Brain microvascular endothelial cell (primary cell): Measurements from ENCODE around the gene CHCHD6.
A peak's percentile ranks its signal among the peaks of the same experiment; 100 is the strongest.

ENCODE experiments used
- DNase-seq: peaks from one replicate; pipeline ENCODE4 v3.0.0-alpha.2; 2020
- H3K27ac ChIP-seq: fragments of 250-450 bp; sonication (Bioruptor Pico); 2 replicates; pipeline ENCODE4 v1.5.1; 2020; ENCODE audit warnings: mild to moderate bottlenecking, moderate library complexity
- H3K27me3 ChIP-seq: fragments of 250-450 bp; sonication (Bioruptor Pico); replicated peaks from 2 replicates; pipeline ENCODE4 v1.5.1; 2020; ENCODE audit warnings: mild to moderate bottlenecking
- H3K36me3 ChIP-seq: fragments of 250-450 bp; sonication (Bioruptor Pico); replicated peaks from 2 replicates; pipeline ENCODE4 v1.5.1; 2020; ENCODE audit warnings: mild to moderate bottlenecking
- H3K4me3 ChIP-seq: 2 replicates; pipeline ENCODE4 v1.5.1; 2011; ENCODE audit warnings: low read depth, mild to moderate bottlenecking, control low read depth, low read length, moderate library complexity
- CTCF ChIP-seq: IDR thresholded peaks from 2 replicates; pipeline ENCODE4 v1.5.1; 2011; ENCODE audit warnings: low read depth, mild to moderate bottlenecking, moderate library complexity, low read length, control low read depth, inconsistent platforms; ENCODE audit errors: missing control alignments
- in situ Hi-C: cut with HindIII; loops from 2 replicates; pipeline ENCODE4 v1.10.0; 2017; ENCODE audit warnings: low sequenced_read_pairs, low pct_ligation_motif_present

Gene CHCHD6

GRCh38 chr3:126746395-126747177 lies 42.5 kb downstream of the CHCHD6 start:
- in situ Hi-C loops: no loop called here

DNA sequence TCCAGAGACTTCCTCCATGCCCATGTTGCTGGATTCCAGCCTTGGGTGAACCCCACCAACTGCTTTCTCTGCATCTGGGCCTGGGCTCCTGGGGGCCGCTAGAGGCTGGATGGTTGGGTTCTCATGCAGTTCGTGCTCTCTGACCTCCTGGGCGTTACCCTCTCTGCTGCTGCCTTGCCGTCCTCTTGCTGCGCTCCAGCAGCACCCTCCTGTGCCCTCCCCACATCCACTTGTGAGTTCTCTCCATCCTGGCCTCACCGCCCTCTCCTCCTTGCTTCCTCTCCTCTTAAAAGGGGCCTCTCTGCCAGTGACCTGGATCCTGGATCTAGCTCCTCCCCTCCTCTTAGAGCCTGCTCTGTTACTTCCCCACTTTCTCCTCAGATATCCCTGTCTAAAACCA lies 43.7 kb downstream of the CHCHD6 start:
- DNase-seq: no peak
- H3K36me3 ChIP-seq: no peaks in the 10 kb centered on the region

More at GRCh38 chr3:126746395-126747177, 42.5 kb downstream of the CHCHD6 start:
- DNase-seq: peak; percentile 83
- peak; percentile 44 for TF ChIP-seq CTCF
- no peak overlapping the region for H3K27ac ChIP-seq
- H3K4me3 ChIP-seq: no peak overlapping the region
- H3K27me3 ChIP-seq: no peaks in the 10 kb centered on the region
- no peaks in the 10 kb centered on the region for H3K36me3 ChIP-seq

DNA sequence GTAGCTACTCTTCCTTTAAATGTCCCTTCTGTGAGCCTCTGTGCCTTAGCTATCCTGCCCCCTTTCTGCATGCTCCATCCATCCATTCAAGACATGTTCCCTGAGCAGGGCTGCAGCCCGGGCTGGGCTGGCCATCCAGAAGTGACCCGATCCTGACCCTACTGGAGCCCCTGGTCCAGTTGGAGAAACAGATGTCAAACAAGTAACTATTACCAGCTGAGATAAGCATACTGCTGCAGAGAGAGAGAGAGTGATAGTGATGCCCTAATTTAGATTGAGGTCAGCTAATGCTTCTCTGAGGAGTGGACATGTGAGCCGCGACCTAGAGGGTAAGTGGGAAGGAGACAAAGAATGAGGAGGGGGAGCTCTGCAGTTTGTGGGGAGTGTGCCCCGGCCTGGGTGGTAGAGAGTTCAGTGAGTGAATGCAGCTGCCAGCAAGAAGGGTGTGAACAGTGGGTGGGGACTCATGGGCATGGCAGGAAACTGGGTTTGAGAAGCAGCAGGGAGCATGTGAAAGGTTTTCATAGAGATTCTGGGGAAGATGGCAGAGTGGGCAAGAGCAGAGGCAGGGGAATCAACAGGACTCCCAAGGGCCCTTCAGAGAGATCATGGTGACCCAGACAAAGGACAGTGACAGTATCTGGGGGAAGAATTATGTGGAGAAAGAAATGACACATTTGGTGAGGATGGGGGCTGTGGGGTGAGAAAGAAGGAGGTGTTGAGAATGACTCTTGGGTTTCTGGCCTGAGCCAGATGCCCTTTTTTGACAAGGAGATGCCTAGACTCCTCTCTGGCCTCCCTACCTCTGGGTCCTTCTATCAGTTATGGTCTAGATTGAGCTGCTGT lies 44.9 kb downstream of the CHCHD6 start:
- no peak for DNase-seq
- in situ Hi-C loops: no loop called here
- no peak overlapping the region for H3K27ac ChIP-seq
- H3K36me3 ChIP-seq: no peaks in the 10 kb centered on the region
- no peaks in the 10 kb centered on the region for H3K27me3 ChIP-seq
- no peak for TF ChIP-seq CTCF
- H3K4me3 ChIP-seq: no peak overlapping the region

More for the DNA sequence above, 43.7 kb downstream of the CHCHD6 start:
- H3K27ac ChIP-seq: no peak overlapping the region
- H3K27me3 ChIP-seq: no peaks in the 10 kb centered on the region
- TF ChIP-seq CTCF: no peak
- in situ Hi-C loops: no loop called here
- no peak overlapping the region for H3K4me3 ChIP-seq

- DNase-seq: no peak
- Histone ChIP-seq H3K27me3 (no peaks in the 10 kb centered on the region), H3K4me3 (no peak overlapping the region), H3K36me3 (no peaks in the 10 kb centered on the region), H3K27ac (no peak overlapping the region)
- no peak for TF ChIP-seq CTCF
- in situ Hi-C loops: no loop called here
Observed at GRCh38 chr3:126749547-126749875, 45.5 kb downstream of the CHCHD6 start.

DNA sequence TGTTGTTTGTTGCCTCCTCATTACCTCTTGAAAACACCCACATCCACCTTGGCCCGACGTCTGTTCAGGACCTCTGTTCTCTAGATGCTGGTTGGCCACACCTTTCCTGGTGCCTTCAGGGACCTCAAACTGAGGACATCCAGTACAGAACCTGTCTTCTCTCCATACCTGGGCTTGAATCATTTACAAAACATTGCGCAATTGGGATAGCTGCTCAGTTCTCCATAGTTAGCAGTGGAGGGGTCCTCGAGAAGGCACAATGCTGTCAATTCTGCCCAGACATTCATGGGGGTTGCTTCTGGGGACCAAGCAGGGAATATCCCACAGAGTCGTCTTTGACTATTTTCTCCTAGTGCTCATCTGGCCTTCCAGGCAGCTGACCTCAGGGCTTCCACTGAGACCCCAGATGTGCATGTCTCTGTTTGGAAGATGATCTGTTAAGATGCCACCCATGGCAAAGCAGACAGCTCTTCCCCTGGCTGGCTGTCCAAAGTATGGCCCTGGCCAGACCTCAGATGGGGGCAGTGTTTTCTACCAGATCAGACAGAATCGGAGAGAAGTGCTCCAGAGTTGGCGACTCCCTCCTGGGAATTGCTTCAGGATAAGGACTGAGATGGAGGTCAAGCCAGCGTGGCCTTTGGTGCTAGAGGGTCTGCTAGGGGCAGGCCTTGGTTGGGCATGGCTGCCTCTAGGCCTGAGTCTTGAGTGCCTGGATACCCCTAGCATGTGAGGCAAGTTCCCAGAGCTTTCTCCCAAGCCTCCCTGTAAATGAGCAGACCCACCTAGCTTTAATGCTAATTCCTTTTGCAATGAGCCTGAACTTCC lies 46.1 kb downstream of the CHCHD6 start:
- Histone ChIP-seq H3K27ac (no peak overlapping the region), H3K27me3 (no peaks in the 10 kb centered on the region), H3K36me3 (no peaks in the 10 kb centered on the region), H3K4me3 (no peak overlapping the region)
- in situ Hi-C loops: no loop called here
- no peak for DNase-seq
- TF ChIP-seq CTCF: no peak
